Esophagus (tissue), 2 donors: ENCODE data around the gene ZFAND3. TPM values are rescaled to one million over a fixed set of nuclear protein-coding genes. Genes with fewer than 3 reads are reported as not detected.

Experiments used
- H3K27ac ChIP-seq, 2 donors: one replicate each; pipeline ENCODE4 v1.5.1; 2013; ENCODE audit warnings: low read depth in 2 of 2, mild to moderate bottlenecking in 2 of 2, inconsistent platforms in 1 of 2, low read length in 1 of 2, moderate library complexity in 1 of 2
- H3K27me3 ChIP-seq, 2 donors: one replicate each; pipeline ENCODE4 v1.6.1; 2013; ENCODE audit warnings: low read length in 2 of 2, control low read depth in 1 of 2, mild to moderate bottlenecking in 1 of 2; ENCODE audit not compliant: insufficient read depth in 2 of 2, control insufficient read depth in 1 of 2
- H3K36me3 ChIP-seq, 2 donors: one replicate each; pipeline ENCODE4 v1.6.1; 2013; ENCODE audit warnings: low read length in 1 of 2; ENCODE audit not compliant: control insufficient read depth in 2 of 2, insufficient read depth in 2 of 2
- H3K4me1 ChIP-seq, 2 donors: one replicate each; pipeline ENCODE4 v1.6.1; 2013; ENCODE audit warnings: low read length in 1 of 2; ENCODE audit not compliant: control insufficient read depth in 2 of 2, insufficient read depth in 2 of 2
- H3K4me3 ChIP-seq, 2 donors: one replicate each; pipeline ENCODE4 v1.5.1; 2013; ENCODE audit warnings: low read length in 2 of 2, mild to moderate bottlenecking in 2 of 2, low read depth in 1 of 2, moderate library complexity in 1 of 2
- H3K9me3 ChIP-seq, 2 donors: one replicate each; pipeline ENCODE4 v1.6.1; 2013; ENCODE audit warnings: mild to moderate bottlenecking in 2 of 2, low read depth in 1 of 2, low read length in 1 of 2, moderate library complexity in 1 of 2; ENCODE audit not compliant: control insufficient read depth in 2 of 2, insufficient read depth in 1 of 2
- WGBS, 2 donors: extraction: QIAGEN DNeasy Blood & Tissue Kit; methylation state at CpG; one replicate each; pipeline ENCODE4 v1.1.7; 2013; 5-methylcytosine and 5-hydroxymethylcytosine counted together
- polyA plus RNA-seq, 2 donors: library from polyadenylated mRNA; stranded (reverse); fragments of 200-250 nt; gene quantifications; one replicate each; pipeline ENCODE4 v1.2.3, GENCODE V29; 2013
- donor health status: healthy with polysubstance abuse.
- donor health status: Bipolar disorder and iron deficiency.

The ZFAND3 gene
- polyA plus RNA-seq, 2 donors = 20.6 to 21.9 TPM

DNA sequence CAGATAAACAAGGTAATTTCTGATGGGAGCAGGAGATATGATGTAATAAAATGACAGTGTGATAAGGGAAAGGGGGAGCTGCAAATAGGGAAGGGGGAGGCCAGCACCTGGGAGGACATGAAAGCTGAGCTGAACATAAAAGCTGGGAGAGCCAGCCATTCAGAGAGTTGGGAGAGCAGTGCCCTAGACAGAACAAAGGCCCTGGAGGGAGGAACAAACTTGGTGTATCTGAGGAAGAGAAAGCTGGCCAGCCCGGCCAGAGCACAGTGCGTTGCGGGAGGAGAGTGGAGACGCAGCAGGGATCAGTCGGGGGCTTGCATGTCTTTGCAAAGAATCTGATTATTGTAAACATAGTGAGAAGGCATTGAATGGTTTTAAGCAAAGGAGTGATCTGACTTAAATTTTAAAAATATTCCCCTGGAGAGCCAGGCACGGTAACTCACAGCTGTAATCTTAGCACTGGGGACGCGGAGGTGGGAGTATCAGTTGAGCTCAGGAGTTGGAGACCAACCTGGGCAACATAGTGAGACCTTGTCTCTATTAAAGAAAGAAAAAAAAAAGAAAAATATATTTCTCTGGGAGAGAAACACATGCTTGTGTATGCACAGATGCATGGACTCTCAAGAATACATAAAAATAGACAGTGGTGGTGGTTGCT is 318.2 kb downstream of the ZFAND3 start:
- H3K4me1 ChIP-seq = no peaks in the 10 kb centered on the region
- H3K9me3 ChIP-seq = no peaks in the 10 kb centered on the region
- H3K27me3 ChIP-seq = no peaks in the 10 kb centered on the region
- 95 to 98% methylated on average over 8 of the region's 8 CpGs for WGBS, 2 donors
- peaks cover 0 to 4% of the 10 kb centered on the region in 2 donors for H3K36me3 ChIP-seq
- H3K4me3 ChIP-seq = no peak overlapping the region
- no peak overlapping the region for H3K27ac ChIP-seq

DNA sequence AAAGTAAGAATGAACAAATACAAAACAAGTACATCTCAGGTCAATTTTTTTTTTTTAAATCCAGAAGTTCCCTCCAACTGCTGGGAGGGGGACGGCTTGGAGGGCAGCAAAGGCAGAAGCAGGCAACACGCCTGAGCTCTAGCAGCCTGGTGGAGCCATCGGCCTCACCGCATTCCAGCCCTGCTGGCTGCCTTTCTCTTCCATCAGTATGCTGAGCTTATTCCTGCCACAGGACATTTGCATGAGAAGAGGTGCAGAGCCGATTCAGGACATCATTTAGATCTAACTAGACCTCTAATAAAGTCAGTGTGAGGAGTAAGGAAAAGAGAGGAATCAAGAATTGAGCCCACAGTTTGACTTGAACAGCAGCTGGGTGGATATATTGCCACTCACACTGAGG is 318.8 kb downstream of the ZFAND3 start:
- Histone ChIP-seq H3K36me3 (peaks cover 0 to 4% of the 10 kb centered on the region in 2 donors), H3K9me3 (no peaks in the 10 kb centered on the region), H3K27me3 (no peaks in the 10 kb centered on the region), H3K4me1 (no peaks in the 10 kb centered on the region), H3K27ac (no peak overlapping the region), H3K4me3 (no peak overlapping the region)
- WGBS, 2 donors = 96% methylated on average over 5 of the region's 5 CpGs

DNA sequence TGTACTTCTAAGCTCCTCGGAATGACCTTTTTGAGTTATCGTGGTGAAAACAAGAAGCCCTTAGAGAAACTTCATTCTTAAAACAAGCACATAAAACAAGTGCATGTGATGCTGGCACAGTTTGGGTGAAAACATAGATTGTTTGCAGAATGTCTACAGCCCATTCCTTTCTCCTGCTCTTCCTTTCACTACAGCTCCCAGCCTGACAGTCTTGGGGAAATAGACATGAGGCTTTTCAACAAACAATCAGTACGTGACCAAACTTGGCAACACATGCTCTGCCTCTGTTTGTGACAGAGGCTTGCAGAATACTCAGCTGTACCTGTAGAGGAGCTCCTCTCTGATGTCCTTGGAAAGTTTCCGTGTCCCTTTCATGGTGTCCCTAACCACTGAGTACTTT is 321.6 kb downstream of the ZFAND3 start:
- peaks cover 0 to 2% of the 10 kb centered on the region in 2 donors for H3K36me3 ChIP-seq
- H3K27me3 ChIP-seq = no peaks in the 10 kb centered on the region
- no peak overlapping the region for H3K27ac ChIP-seq
- H3K4me1 ChIP-seq = peaks cover 2 to 3% of the 10 kb centered on the region in 2 donors
- 76 to 79% methylated on average over 4 of the region's 4 CpGs for WGBS, 2 donors
- no peak overlapping the region for H3K4me3 ChIP-seq
- H3K9me3 ChIP-seq = no peaks in the 10 kb centered on the region

DNA sequence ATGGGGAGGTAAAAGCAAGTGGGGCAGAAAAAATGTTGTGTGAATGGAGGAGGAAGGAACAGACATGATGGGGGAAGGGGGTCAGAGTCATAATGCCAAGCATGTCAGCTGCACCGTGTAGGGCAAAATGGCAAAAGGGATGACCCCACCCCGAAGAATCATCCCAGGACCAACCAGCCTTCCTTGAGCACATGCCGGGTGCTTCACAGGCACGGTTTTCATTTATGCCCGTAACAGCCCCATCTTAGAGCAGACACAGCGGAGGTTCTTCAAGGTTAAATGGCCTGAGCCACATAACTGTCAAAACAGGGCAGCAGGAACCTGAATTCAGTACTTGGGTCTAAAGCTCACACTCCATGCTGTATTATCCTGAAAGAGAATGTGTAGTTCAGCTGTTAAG is 322.2 kb downstream of the ZFAND3 start:
- 94 to 96% methylated on average over 6 of the region's 6 CpGs for WGBS, 2 donors
- H3K4me1 ChIP-seq = peaks cover 4 to 6% of the 10 kb centered on the region in 2 donors
- no peaks in the 10 kb centered on the region for H3K9me3 ChIP-seq
- H3K4me3 ChIP-seq = no peak overlapping the region
- H3K27ac ChIP-seq = no peak overlapping the region
- H3K36me3 ChIP-seq = no peaks in the 10 kb centered on the region
- no peaks in the 10 kb centered on the region for H3K27me3 ChIP-seq

DNA sequence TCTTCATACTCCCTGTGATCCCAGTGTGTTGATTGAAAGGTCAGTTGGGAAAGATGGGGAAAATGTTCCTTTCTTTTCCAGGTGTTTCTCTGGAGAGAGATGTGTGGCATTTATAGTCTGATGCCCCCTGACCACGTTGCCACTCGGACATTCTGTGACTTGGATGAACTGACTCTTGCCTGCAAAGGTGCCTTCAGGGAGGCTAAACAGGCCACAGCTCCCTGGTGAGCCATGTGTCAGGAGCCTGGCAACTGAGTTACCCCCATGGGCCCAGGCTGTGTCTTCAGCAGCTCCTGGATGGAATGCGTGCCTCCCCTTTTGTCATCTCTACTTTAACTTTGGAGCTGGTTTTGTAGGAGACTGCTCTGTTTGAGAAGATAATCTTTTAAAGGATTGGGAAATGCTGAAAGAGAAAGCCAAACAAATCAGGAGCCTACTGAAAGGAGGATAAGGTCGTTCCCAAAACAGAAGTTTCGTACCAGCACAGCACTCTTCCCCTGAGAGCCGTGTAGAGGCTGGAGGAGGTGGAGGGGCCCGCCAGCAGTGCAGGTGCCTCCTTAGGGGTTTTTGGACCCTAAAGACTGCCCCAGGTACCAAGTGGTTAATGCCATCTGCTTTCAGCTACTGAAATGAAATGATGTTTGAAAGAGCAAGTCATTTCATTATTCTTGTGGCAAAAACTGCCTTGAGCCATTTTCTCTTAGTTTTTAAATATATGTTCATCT is 322.8 kb downstream of the ZFAND3 start:
- H3K9me3 ChIP-seq = no peaks in the 10 kb centered on the region
- WGBS, 2 donors = 86 to 87% methylated on average over 7 of the region's 7 CpGs

DNA sequence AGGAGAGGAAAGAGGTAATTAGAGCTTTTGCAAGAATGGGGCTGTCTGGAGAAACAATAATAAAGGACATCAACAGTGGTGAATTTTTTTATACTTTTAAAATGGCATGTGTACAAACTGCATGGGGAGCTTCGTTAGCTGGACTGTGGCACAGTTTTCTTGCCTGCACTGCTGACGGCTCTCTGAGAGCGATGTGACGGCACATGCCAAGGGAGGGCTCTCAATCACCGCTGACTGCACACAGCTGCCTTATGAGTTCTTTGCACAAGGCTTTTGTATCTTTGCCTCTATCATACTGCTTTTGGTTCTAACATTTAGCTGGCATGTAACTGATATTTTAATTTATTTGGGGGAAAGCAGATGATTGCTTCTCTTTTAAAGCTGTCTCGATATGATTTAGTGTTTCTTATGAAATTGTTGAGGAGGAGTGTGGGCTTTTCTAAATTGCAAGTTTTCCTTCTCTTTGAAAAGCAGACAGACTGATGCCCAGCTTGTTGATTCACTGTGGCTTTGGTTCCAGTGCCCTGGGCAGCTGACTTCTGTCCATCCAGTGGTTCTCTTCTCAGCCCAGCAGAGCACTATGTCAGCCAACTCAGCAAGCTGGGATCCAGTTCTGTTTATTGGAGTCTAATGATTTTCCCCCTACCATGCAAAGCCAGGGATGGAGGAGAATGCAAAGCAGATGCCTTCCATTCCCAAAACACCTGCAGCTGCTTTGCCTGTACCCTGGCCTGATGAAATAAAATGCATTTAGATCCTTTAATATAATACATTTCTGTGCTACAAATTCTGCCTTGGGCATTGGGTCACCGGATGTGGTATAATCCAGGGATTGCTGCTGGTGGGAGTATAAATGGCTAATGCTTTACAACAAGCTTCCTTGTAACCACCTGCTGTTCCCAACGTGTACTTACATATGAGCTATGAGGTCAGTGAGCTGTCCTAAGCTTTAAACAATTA is 323.9 kb downstream of the ZFAND3 start:
- peaks cover 4 to 6% of the 10 kb centered on the region in 2 donors for H3K4me1 ChIP-seq
- H3K9me3 ChIP-seq = no peaks in the 10 kb centered on the region
- 76 to 81% methylated on average over 8 of the region's 8 CpGs for WGBS, 2 donors

More for the DNA sequence above, 322.8 kb downstream of the ZFAND3 start:
- Histone ChIP-seq H3K27ac (no peak overlapping the region), H3K4me1 (peaks cover 4 to 6% of the 10 kb centered on the region in 2 donors), H3K36me3 (no peaks in the 10 kb centered on the region), H3K4me3 (no peak overlapping the region), H3K27me3 (no peaks in the 10 kb centered on the region)

DNA sequence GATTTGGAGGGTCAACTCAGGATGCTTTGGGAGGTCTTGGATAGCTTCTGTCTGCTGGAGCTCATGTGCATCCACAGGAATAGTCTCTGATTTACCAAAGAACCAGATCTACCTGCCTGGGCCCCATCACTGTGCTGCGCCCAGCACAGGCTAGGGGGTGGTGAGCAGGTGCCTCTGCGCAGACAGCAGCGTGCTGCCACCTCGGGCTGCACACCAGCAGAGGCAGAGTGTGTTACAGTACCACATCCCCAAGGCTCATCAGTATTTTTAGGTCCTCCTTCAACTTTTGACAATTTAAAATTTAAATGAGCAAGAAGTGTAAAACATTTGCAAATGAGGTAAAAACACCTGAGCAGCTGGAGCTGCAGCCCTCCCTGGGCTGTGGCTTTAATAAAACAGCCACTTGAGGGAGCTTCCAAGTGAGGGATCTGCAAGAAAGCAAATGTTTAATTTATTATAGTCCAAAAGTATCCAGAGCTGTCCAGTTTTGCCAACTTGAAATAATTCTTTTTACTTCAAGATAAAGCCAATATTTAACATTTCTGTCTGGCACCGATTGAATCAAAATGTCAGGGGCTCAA is 324.9 kb downstream of the ZFAND3 start:
- no peaks in the 10 kb centered on the region for H3K27me3 ChIP-seq
- H3K4me3 ChIP-seq = no peak overlapping the region
- no peaks in the 10 kb centered on the region for H3K36me3 ChIP-seq
- H3K9me3 ChIP-seq = no peaks in the 10 kb centered on the region
- H3K27ac ChIP-seq = no peak overlapping the region
- 93% methylated on average over 5 of the region's 5 CpGs for WGBS, 2 donors
- peaks cover 6% of the 10 kb centered on the region in 2 donors for H3K4me1 ChIP-seq

More for the DNA sequence above, 323.9 kb downstream of the ZFAND3 start:
- Histone ChIP-seq H3K36me3 (no peaks in the 10 kb centered on the region), H3K27me3 (no peaks in the 10 kb centered on the region), H3K4me3 (no peak overlapping the region), H3K27ac (no peak overlapping the region)

DNA sequence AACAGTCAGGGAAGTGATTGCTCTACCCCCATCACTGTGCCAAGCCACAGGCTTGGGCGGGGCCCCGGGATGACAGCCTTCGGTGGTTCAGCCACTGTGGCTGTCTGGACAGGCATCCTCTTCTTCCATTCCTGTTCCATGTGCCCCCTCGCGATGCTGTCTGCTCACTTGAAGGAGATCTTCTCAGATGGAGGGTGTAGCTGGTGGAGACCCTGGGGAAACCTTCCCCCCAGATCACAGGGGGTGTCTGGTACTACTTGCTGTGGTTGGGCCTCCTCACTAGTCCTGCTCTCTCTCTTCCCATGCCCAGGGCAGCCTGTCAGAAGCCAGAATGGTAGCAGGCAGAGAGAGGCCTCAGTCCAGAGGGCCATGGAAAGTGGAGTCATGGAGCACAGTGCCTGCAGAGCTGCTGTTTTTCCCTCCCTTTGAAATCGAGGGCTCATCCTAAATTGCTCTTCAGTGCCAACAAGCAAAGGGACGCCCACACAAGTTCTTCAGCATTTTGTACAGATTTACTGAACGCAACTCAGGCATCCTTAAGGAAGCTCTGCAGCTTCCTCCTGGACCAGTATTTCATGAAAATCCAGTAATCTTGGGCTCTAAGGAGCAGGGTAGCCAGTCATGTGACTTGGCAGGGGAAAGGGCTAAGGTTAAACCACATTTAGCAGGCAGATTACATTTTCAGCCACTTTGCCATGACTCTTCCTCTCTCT is 326.6 kb downstream of the ZFAND3 start:
- Histone ChIP-seq H3K36me3 (no peaks in the 10 kb centered on the region), H3K4me1 (peaks cover 6 to 7% of the 10 kb centered on the region in 2 donors), H3K27ac (peak overlapping the region in 1 of 2 donors; percentile 51), H3K9me3 (no peaks in the 10 kb centered on the region), H3K27me3 (no peaks in the 10 kb centered on the region), H3K4me3 (no peak overlapping the region)
- 65 to 72% methylated on average over 8 of the region's 8 CpGs for WGBS, 2 donors

DNA sequence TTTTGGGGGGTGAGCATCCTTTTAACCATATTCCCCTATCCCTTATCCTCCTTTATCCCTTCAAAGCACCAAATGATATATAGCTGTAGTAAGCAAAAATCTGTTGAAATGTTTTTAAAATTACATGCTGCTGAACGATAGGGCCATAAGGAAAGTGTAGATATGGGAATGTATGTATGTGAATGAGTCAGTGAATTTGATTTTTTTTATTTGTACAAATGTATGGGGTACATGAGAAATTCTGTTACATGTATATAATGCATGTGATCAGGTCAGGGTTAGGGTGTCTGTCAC is 327.2 kb downstream of the ZFAND3 start:
- Histone ChIP-seq H3K4me3 (no peak overlapping the region), H3K36me3 (no peaks in the 10 kb centered on the region)
- 87 to 93% methylated on average over 1 of the region's 1 CpG for WGBS, 2 donors

More for the DNA sequence above, 327.2 kb downstream of the ZFAND3 start:
- no peak overlapping the region for H3K27ac ChIP-seq
- peaks cover 6 to 7% of the 10 kb centered on the region in 2 donors for H3K4me1 ChIP-seq
- H3K27me3 ChIP-seq = no peaks in the 10 kb centered on the region
- no peaks in the 10 kb centered on the region for H3K9me3 ChIP-seq
